Left lobe of liver (tissue), 2 donors: ENCODE measurements around the gene NRG3. TPM values are rescaled to one million over a fixed set of nuclear protein-coding genes. Genes with fewer than 3 reads are reported as not detected.
"Not testable (repeated sequence)": the region's sequence is repeated elsewhere in the genome, so short reads cannot be mapped to it uniquely, and the experiment has no call there.

Source experiments
- ATAC-seq: fragments of 200-7000 bp; cut with Tn5 transposase; one replicate; pipeline ENCODE4 v1.9.1; 2020; ENCODE audit warnings: mild to moderate bottlenecking, moderate library complexity
- DNase-seq: peaks from one replicate; pipeline ENCODE4 v3.0.0-alpha.2; 2020; ENCODE audit warnings: low spot score
- total RNA-seq: library from RNA; stranded (reverse); gene quantifications from one replicate; pipeline ENCODE4 v1.2.1, GENCODE V29; 2021
- donor health status: DM: no; HTN: no; CAD: no; lungs with moderate emphysema.
- donor health status: DM: no; HTN: yes; CAD: no.

The NRG3 gene
- total RNA-seq, 1 donor from 2014 or later: 1.1 TPM

GRCh38 chr10:81953420-81953819, 78.4 kb downstream of the NRG3 start:
- ATAC-seq (no peak), DNase-seq (no peak)

GRCh38 chr10:81957976-81958375, 83.0 kb downstream of the NRG3 start:
- no peak for ATAC-seq
- DNase-seq: no peak

GRCh38 chr10:81959016-81959415, 84.0 kb downstream of the NRG3 start:
- DNase-seq (no peak), ATAC-seq (no peak)

- no peak for DNase-seq
- peak; percentile 12 for ATAC-seq
Measured at GRCh38 chr10:81961451-81962184, 86.6 kb downstream of the NRG3 start.

- DNase-seq (no peak), ATAC-seq (no peak)
Measured at GRCh38 chr10:81963606-81964005, 88.6 kb downstream of the NRG3 start.

GRCh38 chr10:81967716-81968115, 92.7 kb downstream of the NRG3 start:
- DNase-seq: no peak
- no peak for ATAC-seq

GRCh38 chr10:81969136-81969535, 94.1 kb downstream of the NRG3 start:
- no peak for ATAC-seq
- DNase-seq: no peak

- no peak for DNase-seq
- ATAC-seq: no peak
Measured at GRCh38 chr10:81978238-81978637, 103.2 kb downstream of the NRG3 start.

GRCh38 chr10:81981724-81982123, 106.7 kb downstream of the NRG3 start:
- no peak for ATAC-seq
- DNase-seq: no peak

- ATAC-seq (no peak), DNase-seq (no peak)
Measured at GRCh38 chr10:81984428-81984827, 109.4 kb downstream of the NRG3 start.

- ATAC-seq (no peak), DNase-seq (no peak)
Measured at GRCh38 chr10:81995254-81995653, 120.3 kb downstream of the NRG3 start.

GRCh38 chr10:81996927-81997326, 121.9 kb downstream of the NRG3 start:
- ATAC-seq: no peak
- no peak for DNase-seq

GRCh38 chr10:82020999-82021398, 146.0 kb downstream of the NRG3 start:
- no peak for ATAC-seq

GRCh38 chr10:82027711-82028110, 152.7 kb downstream of the NRG3 start:
- no peak for DNase-seq
- no peak for ATAC-seq

More at GRCh38 chr10:82020999-82021398, 146.0 kb downstream of the NRG3 start:
- no peak for DNase-seq

GRCh38 chr10:82037076-82037475, 162.1 kb downstream of the NRG3 start:
- no peak for DNase-seq
- ATAC-seq: no peak

- no peak for ATAC-seq
- DNase-seq: no peak
Measured at GRCh38 chr10:82038587-82038986, 163.6 kb downstream of the NRG3 start.

GRCh38 chr10:82040336-82040735, 165.3 kb downstream of the NRG3 start:
- DNase-seq (no peak), ATAC-seq (no peak)

- no peak for DNase-seq
- ATAC-seq: no peak
Measured at GRCh38 chr10:82041018-82041417, 166.0 kb downstream of the NRG3 start.

GRCh38 chr10:82056391-82056790, 181.4 kb downstream of the NRG3 start:
- ATAC-seq (no peak), DNase-seq (no peak)

- not testable (repeated sequence) for DNase-seq, ATAC-seq
Measured at GRCh38 chr10:82067192-82067591, 192.2 kb downstream of the NRG3 start.

GRCh38 chr10:82068501-82068900, 193.5 kb downstream of the NRG3 start:
- no peak for ATAC-seq

GRCh38 chr10:82071231-82071630, 196.2 kb downstream of the NRG3 start:
- no peak for DNase-seq
- no peak for ATAC-seq

More at GRCh38 chr10:82068501-82068900, 193.5 kb downstream of the NRG3 start:
- DNase-seq: no peak

GRCh38 chr10:82072124-82072523, 197.1 kb downstream of the NRG3 start:
- no peak for ATAC-seq
- DNase-seq: no peak
